Kidney (tissue), 14 donors: ENCODE measurements around the gene NEMP1. TPM values are rescaled to one million over a fixed set of nuclear protein-coding genes. Genes with fewer than 3 reads are reported as not detected.

Source experiments
- DNase-seq, 5 donors: peaks; one replicate each; pipeline ENCODE4 v3.0.0-alpha.2; 2013 to 2020
- FAIRE-seq: peaks from 2 replicates; lab custom pipeline; 2012; peaks lifted over from hg19 to GRCh38; lab: Jason Lieb, UNC
- H3K27ac ChIP-seq, 2 donors: one replicate each; pipeline ENCODE4 v1.7.0; 2013; ENCODE audit warnings: low read depth in 2 of 2, low read length in 2 of 2, inconsistent platforms in 1 of 2
- H3K27me3 ChIP-seq: one replicate; pipeline ENCODE4 v1.7.1; 2013; ENCODE audit warnings: low read length, inconsistent platforms; ENCODE audit not compliant: control insufficient read depth, insufficient read depth
- H3K36me3 ChIP-seq, 3 donors: one replicate each; pipeline versions ENCODE4 v1.7.0 to v1.7.1; 2013; ENCODE audit warnings: low read length in 3 of 3, control low read depth in 1 of 3, inconsistent platforms in 1 of 3; ENCODE audit not compliant: insufficient read depth in 3 of 3, control insufficient read depth in 2 of 3
- H3K4me1 ChIP-seq, 3 donors: one replicate each; pipeline versions ENCODE4 v1.7.0 to v1.7.1; 2013; ENCODE audit warnings: low read length in 3 of 3, inconsistent platforms in 1 of 3, low read depth in 1 of 3; ENCODE audit not compliant: control insufficient read depth in 2 of 3, insufficient read depth in 2 of 3
- H3K4me3 ChIP-seq, 3 donors: one replicate each; pipeline versions ENCODE4 v1.7.0 to v1.8.1; 2013; ENCODE audit warnings: low read length in 3 of 3, control low read depth in 1 of 3, inconsistent platforms in 1 of 3
- H3K9ac ChIP-seq, 3 donors: one replicate each; pipeline versions ENCODE4 v1.7.0 to v1.7.1; 2013; ENCODE audit warnings: low read length in 3 of 3, control low read depth in 1 of 3, inconsistent platforms in 1 of 3
- H3K9me3 ChIP-seq, 3 donors: one replicate each; pipeline versions ENCODE4 v1.7.0 to v1.7.1; 2013; ENCODE audit warnings: low read length in 3 of 3, control low read depth in 1 of 3, inconsistent platforms in 1 of 3; ENCODE audit not compliant: control insufficient read depth in 2 of 3, insufficient read depth in 1 of 3
- intact Hi-C: fragments of 100-400 bp; cut with DNase I; formaldehyde crosslinking; loops from one replicate; pipeline ENCODE4 v1.11.1; 2022
- polyA plus RNA-seq: library from polyadenylated mRNA; stranded (reverse); fragments of 350-450 nt; fragmentation: Illumina TruSeq; extraction: RNeasy Lipid Tissue Mini Kit (QIAGEN cat#74804); gene quantifications from one replicate; pipeline ENCODE4 v1.2.3, GENCODE V29; 2014; ENCODE audit warnings: low read depth, low replicate concordance; ENCODE audit not compliant: insufficient read depth
- total RNA-seq: library from RNA; stranded (reverse); fragmentation: NEBNext Ultra II Directional; extraction: Animal tissue kit (Norgen Biotek cat#: 25700); gene quantifications from one replicate; pipeline ENCODE4 v1.2.1, GENCODE V29; 2021
- TF ChIP-seq, protein P1 (sequence below): IDR thresholded peaks from 3 replicates; pipeline ENCODE4 v1.5.1; 2012; ENCODE audit warnings: mild to moderate bottlenecking, moderate library complexity, borderline replicate concordance; ENCODE audit not compliant: insufficient read depth; ENCODE audit errors: extremely low read depth
- donor health status: control.
- donor health status: control.
- donor health status: control.
- donor health status: control.
- donor health status: control.
- donor health status: DM: yes; HTN: yes; CAD: no.
- donor health status: Normal renal cell carcinoma (clear cell type).

The NEMP1 gene
- total and polyA plus RNA-seq, 2 donors from 2014 or later = 2.1 to 10.3 TPM

DNA sequence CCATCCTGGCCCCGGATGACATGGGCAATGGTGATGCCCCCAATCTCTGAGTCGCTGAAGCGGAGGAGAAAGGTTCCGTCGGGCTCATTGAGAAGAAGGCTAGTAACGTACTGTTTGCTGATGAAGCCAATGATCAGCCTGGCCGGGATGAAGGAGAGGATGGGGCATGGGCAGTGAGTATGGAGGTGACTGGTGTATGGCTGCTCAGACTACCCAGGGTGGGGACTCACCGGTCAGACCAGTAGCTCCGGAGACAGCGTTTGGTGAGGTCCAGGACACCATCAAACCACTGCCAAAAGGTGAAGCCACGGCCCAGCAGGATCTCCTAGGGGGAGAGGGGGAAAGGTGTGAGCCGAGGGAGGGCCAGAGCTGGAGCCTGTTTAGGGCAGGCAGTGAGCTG is 21.2 kb upstream of the NEMP1 start:
- intact Hi-C loops = no loop called here
- FAIRE-seq (no peak), DNase-seq (peak in 1 of 5 donors; percentile 45)
- Histone ChIP-seq H3K9ac (no peak overlapping the region), H3K27me3 (no peaks in the 10 kb centered on the region), H3K27ac (no peak overlapping the region), H3K9me3 (no peaks in the 10 kb centered on the region), H3K4me1 (peaks cover 0 to 8% (median 0%) of the 10 kb centered on the region in 3 donors), H3K36me3 (peaks cover 2 to 54% (median 18%) of the 10 kb centered on the region in 3 donors), H3K4me3 (no peak overlapping the region)
- TF ChIP-seq, protein P1, sequence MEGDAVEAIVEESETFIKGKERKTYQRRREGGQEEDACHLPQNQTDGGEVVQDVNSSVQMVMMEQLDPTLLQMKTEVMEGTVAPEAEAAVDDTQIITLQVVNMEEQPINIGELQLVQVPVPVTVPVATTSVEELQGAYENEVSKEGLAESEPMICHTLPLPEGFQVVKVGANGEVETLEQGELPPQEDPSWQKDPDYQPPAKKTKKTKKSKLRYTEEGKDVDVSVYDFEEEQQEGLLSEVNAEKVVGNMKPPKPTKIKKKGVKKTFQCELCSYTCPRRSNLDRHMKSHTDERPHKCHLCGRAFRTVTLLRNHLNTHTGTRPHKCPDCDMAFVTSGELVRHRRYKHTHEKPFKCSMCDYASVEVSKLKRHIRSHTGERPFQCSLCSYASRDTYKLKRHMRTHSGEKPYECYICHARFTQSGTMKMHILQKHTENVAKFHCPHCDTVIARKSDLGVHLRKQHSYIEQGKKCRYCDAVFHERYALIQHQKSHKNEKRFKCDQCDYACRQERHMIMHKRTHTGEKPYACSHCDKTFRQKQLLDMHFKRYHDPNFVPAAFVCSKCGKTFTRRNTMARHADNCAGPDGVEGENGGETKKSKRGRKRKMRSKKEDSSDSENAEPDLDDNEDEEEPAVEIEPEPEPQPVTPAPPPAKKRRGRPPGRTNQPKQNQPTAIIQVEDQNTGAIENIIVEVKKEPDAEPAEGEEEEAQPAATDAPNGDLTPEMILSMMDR = no peak

DNA sequence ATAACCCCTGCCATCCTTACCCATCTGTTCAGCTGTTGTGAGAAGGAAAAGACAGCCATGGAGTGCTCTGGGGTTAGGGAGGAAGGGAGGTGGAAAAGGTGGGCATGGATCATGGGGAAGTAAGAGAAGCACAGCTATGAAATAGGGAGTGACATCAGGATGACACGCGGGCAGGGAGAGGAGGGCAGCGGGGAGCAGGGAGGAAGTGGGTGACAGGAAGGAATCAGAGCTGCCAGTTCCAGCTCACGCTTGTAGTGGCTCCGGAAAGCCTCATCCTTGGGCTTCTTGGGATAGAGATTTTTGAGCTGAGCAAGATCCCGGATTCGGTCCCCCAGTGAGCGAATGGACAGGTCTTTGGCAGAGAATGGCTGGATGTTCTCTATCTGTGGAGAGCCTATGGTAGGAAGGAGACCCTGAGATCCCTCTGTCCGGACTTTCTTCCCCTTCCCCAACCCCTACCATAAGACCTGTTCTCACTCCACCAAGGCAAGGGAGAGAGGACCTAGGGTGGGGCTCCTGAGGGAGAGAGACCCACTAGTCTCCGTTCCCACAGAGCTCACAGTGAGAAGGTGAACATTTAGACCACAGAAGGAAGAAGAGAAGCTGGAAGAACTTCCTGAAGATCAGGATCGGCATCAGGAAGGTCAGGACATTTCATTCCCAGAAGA is 20.6 kb upstream of the NEMP1 start:
- no peak overlapping the region for H3K9ac ChIP-seq
- H3K36me3 ChIP-seq = peaks cover 2 to 53% (median 15%) of the 10 kb centered on the region in 3 donors
- FAIRE-seq (no peak), DNase-seq (no peak)
- H3K4me1 ChIP-seq = peaks cover 0 to 12% (median 0%) of the 10 kb centered on the region in 3 donors
- no peak overlapping the region for H3K4me3 ChIP-seq
- no peak overlapping the region for H3K27ac ChIP-seq
- intact Hi-C loops = no loop called here
- no peaks in the 10 kb centered on the region for H3K9me3 ChIP-seq
- no peaks in the 10 kb centered on the region for H3K27me3 ChIP-seq
- TF ChIP-seq, protein P1 = no peak

DNA sequence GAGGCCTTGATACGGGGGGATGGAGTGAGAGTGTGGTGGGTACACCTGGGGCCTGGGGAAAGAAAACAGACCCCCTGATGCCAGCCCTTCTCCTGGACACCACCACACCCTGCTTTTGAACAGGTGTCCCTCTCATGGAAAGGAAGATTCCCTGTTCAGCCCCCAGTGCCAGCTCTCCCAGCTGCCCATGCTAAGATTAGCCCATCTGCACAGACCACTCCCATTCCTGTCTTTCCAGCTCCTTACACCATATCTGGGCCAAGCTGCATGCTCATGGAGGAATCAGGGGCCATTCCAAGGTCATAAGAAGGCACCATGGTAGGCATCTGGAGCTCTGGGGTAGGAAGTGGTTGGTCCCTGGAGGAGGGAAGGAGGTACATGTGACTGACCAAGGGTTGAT is 20.0 kb upstream of the NEMP1 start:
- TF ChIP-seq, protein P1 = no peak
- peaks cover 0 to 14% (median 0%) of the 10 kb centered on the region in 3 donors for H3K4me1 ChIP-seq
- H3K9me3 ChIP-seq = no peaks in the 10 kb centered on the region
- H3K9ac ChIP-seq = no peak overlapping the region
- no peaks in the 10 kb centered on the region for H3K27me3 ChIP-seq
- H3K27ac ChIP-seq = no peak overlapping the region
- FAIRE-seq (no peak), DNase-seq (no peak)
- no peak overlapping the region for H3K4me3 ChIP-seq
- peaks cover 2 to 46% (median 12%) of the 10 kb centered on the region in 3 donors for H3K36me3 ChIP-seq
- intact Hi-C loops = no loop called here
